OCI-LY1 (cell line): ENCODE results near the gene RABEP1.

ENCODE experiments used
- EZH2 ChIP-seq: fragments of 200-600 bp; sonication (generic), shearing (Covaris generic); IDR thresholded peaks from 2 replicates; pipeline ENCODE4 v1.8.0; 2017; ENCODE audit warnings: borderline replicate concordance, mixed run types, mild to moderate bottlenecking, antibody characterized with exemption, low read length, moderate library complexity, mixed read lengths
- TF ChIP-seq, protein P1 (sequence below): fragments of 200-600 bp; sonication (generic), shearing (Covaris generic); IDR thresholded peaks from 2 replicates; pipeline ENCODE4 v1.5.1; 2017; ENCODE audit warnings: mild to moderate bottlenecking, antibody characterized with exemption, low read length, moderate library complexity, mixed read lengths

GRCh38 chr17:5431949-5432556, 150.0 kb downstream of the RABEP1 start:
- no peak for TF ChIP-seq EZH2
- TF ChIP-seq, protein P1, sequence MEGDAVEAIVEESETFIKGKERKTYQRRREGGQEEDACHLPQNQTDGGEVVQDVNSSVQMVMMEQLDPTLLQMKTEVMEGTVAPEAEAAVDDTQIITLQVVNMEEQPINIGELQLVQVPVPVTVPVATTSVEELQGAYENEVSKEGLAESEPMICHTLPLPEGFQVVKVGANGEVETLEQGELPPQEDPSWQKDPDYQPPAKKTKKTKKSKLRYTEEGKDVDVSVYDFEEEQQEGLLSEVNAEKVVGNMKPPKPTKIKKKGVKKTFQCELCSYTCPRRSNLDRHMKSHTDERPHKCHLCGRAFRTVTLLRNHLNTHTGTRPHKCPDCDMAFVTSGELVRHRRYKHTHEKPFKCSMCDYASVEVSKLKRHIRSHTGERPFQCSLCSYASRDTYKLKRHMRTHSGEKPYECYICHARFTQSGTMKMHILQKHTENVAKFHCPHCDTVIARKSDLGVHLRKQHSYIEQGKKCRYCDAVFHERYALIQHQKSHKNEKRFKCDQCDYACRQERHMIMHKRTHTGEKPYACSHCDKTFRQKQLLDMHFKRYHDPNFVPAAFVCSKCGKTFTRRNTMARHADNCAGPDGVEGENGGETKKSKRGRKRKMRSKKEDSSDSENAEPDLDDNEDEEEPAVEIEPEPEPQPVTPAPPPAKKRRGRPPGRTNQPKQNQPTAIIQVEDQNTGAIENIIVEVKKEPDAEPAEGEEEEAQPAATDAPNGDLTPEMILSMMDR, result no peak
